ENCODE data around the gene LTBP1. TPM values are rescaled to one million over a fixed set of nuclear protein-coding genes. Genes with fewer than 3 reads are reported as not detected.
"Not testable (repeated sequence)": the region's sequence is repeated elsewhere in the genome, so short reads cannot be mapped to it uniquely, and the experiment has no call there.

Gene LTBP1
- polyA plus RNA-seq, 3 donors = 74.7 to 90.0 (median 83.3) TPM

DNA sequence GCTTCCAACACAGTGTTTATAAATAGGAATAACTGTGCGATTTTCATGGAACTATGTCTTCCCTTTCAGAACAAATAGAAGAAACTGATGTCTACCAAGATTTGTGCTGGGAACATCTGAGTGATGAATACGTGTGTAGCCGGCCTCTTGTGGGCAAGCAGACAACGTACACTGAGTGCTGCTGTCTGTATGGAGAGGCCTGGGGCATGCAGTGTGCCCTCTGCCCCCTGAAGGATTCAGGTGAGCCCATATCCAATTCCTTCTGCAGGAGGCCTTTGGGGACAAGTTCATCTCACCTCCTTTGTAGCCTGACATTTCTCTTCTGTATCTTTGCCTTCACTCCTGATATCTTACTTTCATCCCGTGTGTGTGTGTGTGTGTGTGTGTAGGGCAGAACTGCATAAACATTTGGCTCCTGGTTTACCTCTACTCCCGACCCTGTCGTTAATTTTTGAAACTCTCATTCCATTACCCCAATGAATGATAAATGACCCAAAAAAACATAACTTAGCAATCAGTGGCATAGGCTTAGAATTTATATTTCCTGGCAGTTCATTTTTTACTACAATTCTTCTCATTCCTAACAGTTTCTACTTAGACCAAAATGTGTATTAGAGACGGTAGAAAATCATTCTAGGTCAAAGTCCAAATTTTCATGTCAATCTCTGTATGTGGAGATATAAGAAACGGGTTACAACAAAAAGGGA, 418.7 kb downstream of the LTBP1 start:
- DNase-seq (ENCODE audit: low read depth in 3 of 3, low spot score in 2 of 3) = no peak

- no peak for DNase-seq (ENCODE audit: low read depth in 3 of 3, low spot score in 2 of 3)
Measured at GRCh38 chr2:33366473-33366872, 419.7 kb downstream of the LTBP1 start.

- not testable (repeated sequence) for DNase-seq (ENCODE audit: low read depth in 3 of 3, low spot score in 2 of 3)
Measured at GRCh38 chr2:33368524-33368923, 421.8 kb downstream of the LTBP1 start.

DNA sequence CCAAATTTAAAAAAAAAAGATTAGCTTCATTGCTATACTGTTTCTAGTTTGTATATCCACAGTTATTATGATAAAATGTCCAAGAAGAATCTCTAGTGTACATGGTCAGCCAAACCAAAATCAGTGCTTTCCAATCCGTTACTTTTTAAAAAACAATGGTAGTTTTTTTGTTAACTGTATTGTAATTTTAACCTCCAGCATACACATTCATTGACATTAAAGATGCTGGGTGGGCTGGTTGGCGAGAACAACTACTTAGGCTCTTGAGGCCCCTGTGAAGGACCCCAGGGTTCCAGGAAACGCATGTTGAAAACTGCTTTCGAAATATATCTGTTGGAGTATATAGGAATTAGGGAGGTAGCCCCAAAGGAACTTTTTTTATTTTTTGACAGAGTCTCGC, 422.4 kb downstream of the LTBP1 start:
- no peak for DNase-seq (ENCODE audit: low read depth in 3 of 3, low spot score in 2 of 3)

- no peak for DNase-seq (ENCODE audit: low read depth in 3 of 3, low spot score in 2 of 3)
Measured at GRCh38 chr2:33370636-33371265, 424.0 kb downstream of the LTBP1 start.

DNA sequence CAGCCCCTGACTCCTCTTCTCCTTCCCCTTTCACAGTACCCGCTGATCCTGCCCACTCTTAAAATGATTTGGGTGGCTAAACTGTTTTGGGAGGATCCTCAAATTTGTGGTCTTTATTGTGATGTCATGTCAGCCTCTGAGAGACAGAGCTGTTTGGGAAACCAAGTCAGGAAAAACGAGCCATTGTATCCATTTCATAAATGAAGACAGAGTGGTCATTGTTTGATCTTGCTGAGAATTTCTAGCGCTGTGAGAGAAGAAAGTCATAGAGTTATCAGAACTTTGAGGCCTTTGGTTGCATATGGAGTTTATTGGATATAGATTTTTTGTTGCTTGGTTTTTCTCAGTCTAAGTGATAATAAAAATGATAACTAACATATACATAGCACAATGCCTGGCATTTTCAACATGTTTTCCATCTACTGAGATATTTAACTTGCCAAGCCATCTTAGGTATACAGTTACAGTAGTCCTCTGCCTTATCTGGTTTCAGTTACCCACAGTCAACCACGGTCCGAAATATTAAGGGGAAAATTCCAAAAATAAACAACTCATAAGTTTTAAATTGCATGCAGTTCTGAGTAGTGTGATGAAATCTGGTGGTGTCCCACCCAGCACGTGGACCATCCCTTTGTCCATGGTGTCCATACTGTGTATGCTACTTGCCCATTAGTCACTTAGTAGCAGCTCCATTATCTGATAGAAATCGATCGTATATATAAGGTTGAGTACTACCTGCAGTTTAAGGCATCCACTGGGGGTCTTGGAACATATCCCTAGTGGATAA, 424.7 kb downstream of the LTBP1 start:
- no peak for DNase-seq (ENCODE audit: low read depth in 3 of 3, low spot score in 2 of 3)

DNA sequence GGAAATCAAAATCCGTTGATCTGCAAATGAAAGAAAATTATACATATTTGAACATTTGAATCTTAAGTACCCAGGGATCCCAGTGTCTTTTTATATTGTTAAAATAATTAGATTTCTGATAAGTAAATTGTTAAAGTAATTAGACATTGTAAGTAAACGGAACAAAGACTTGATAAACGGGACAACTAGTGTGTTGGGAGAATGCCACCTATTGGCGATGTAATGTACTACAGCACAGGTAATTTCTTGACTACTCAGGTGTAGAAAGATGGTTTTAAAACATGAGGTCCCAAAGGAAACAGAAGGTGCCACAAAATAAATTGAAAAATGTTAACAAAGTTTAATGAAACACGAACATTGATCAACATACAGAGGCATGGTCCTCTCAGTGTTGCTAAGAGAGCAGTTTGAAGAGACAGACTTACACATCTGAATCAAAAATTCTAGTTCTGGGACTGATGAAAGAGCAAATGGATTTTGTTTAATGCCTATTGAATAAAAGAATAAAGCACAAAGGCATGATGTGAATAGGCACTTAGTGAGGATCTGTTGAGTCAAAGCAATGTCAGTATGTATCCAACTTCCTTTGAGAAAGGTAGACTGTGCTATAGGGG, 426.3 kb downstream of the LTBP1 start:
- no peak for DNase-seq (ENCODE audit: low read depth in 3 of 3, low spot score in 2 of 3)

- DNase-seq (ENCODE audit: low read depth in 3 of 3, low spot score in 2 of 3) = no peak
Measured at GRCh38 chr2:33373986-33374385, 427.2 kb downstream of the LTBP1 start.

DNA sequence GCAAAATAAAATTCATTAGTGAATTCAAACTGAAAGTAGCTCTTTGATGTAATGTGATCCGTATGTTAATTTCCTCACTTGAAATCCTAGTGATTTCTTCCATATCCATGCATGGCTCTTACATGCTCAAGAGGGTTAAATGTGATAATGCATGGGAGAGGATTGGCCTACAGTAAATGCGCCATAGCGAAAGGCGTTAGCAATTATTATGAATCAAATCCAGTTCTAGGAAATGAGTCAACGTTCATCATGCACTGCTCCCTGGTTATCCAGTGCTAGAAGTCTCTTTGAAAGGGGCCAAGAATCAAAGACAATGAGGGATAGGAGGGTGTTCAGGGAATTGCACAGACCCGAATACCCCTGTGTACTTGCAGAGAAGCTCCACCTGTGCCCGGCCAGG, 428.3 kb downstream of the LTBP1 start:
- DNase-seq (ENCODE audit: low read depth in 3 of 3, low spot score in 2 of 3) = no peak

DNA sequence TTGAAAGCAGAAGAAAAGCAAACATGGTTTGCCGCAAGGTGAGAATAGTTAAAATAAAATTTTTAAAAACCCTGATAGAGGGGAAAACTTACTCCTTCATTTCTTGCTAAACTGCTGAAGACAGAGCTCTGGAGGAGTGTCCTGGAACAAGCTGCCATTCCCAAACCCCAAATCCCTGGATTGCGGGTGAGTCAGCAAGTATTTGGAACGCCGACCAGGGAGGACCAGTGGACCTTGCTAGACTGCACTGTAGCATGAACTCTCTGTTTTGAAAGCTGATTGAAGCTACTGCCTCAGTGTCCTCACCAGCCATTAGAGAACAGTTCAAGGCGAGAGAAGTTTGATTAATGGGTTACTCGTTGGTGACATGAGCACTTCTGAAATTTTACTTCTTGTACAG, 430.3 kb downstream of the LTBP1 start:
- no peak for DNase-seq (ENCODE audit: low read depth in 3 of 3, low spot score in 2 of 3)

GRCh38 chr2:33378556-33379210, 431.9 kb downstream of the LTBP1 start:
- no peak for DNase-seq (ENCODE audit: low read depth in 3 of 3, low spot score in 2 of 3)

GRCh38 chr2:33380001-33380609, 433.4 kb downstream of the LTBP1 start:
- no peak for DNase-seq (ENCODE audit: low read depth in 3 of 3, low spot score in 2 of 3)

DNA sequence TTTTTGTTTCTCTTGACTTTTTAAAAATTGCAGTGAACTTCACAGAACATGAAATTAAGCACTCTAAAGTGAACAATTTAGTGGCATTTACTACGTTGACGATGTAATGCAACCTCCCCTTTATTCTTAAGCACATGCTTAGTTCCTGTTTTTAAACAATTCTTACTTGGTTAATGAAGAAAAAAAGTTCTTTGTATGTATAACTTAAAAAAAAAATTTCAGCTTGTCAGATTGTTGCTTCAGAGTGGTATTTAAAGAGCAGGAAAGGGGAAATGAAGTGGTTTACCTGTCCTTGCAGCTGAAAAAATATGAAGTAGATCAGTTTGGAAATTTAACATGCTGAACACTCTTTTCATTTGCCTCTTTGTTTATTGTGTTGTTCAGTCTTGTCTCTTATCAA, 434.0 kb downstream of the LTBP1 start:
- no peak for DNase-seq (ENCODE audit: low read depth in 3 of 3, low spot score in 2 of 3)

DNA sequence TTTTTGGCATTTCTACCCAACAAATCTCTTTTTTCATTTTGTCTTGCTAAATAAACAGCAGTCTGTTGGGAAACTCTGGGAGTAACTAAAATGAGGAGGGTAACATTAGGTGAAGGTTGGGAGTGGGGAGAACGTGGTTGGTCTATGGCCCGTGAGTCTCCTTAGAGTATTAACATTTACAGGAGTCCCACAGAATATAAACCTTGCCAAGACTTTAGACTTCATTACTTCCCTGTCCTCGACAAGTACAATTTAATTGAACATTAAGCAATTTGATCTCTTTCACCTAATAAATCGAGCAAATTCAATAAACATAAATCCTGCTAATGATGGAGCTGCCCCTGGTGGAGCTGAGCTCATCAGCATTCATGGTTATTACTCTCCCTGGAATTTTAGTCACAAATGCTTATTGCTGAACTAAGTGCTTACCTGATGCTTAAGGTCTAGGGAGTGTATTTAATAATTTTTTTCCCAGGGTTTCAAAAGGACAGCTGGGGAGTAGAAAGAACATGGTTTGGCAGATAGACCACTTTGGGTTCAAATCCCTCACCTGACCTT, 434.6 kb downstream of the LTBP1 start:
- DNase-seq (ENCODE audit: low read depth in 3 of 3, low spot score in 2 of 3) = no peak

DNA sequence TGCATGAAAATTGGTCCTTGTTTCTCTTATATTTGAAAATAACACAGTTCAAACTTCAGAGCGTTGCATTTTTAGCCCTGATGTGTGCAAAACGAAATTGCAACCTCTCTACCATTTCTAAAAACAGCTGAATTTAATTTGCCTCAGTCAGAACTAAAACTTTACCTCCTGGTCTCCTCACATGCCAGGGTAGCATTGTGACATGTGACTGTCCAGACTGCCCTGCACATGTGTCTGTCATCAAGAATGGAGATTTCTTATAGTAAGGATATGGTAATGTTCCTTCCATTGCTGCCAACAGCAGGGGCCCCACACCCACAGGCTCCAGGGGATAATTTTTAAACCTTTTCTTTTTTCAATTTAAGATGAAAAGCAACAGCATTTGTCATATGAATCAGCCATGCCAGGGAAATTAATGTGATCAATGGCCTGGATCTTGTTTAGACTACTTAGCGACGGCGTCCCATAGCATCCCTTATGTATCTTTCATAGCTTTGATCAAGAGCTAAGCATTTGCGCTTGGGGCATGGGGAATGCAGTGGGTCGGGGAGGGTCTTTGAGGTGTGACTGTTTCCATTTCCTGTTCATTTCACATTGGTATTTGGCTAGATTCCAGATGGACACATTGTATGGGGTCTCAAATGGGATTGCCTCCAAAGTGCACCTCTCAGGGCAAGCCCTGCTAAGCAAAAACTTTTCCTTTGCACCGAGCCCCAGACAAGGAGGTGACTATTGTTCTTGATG, 437.3 kb downstream of the LTBP1 start:
- no peak for DNase-seq (ENCODE audit: low read depth in 3 of 3, low spot score in 2 of 3)

- no peak for DNase-seq (ENCODE audit: low read depth in 3 of 3, low spot score in 2 of 3)
Measured at GRCh38 chr2:33384599-33384961, 437.8 kb downstream of the LTBP1 start.

DNA sequence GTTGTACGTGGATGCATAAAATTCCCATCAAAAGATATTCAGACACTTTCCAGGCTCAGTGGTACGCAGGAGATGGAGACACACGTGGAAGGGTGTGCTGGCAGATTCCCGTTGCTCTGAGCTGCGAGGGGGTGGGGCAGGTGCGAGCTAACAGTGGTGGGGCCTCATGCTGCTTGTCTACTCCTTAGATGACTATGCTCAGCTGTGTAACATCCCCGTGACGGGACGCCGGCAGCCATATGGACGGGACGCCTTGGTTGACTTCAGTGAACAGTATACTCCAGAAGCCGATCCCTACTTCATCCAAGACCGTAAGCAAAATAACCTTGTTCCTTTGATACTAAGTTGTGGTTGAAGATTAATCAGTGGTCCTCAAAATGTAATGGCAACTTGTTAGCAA, 442.2 kb downstream of the LTBP1 start:
- no peak for DNase-seq (ENCODE audit: low read depth in 3 of 3, low spot score in 2 of 3)

- DNase-seq (ENCODE audit: low read depth in 3 of 3, low spot score in 2 of 3) = not testable (repeated sequence)
Measured at GRCh38 chr2:33389695-33390094, 442.9 kb downstream of the LTBP1 start.

DNA sequence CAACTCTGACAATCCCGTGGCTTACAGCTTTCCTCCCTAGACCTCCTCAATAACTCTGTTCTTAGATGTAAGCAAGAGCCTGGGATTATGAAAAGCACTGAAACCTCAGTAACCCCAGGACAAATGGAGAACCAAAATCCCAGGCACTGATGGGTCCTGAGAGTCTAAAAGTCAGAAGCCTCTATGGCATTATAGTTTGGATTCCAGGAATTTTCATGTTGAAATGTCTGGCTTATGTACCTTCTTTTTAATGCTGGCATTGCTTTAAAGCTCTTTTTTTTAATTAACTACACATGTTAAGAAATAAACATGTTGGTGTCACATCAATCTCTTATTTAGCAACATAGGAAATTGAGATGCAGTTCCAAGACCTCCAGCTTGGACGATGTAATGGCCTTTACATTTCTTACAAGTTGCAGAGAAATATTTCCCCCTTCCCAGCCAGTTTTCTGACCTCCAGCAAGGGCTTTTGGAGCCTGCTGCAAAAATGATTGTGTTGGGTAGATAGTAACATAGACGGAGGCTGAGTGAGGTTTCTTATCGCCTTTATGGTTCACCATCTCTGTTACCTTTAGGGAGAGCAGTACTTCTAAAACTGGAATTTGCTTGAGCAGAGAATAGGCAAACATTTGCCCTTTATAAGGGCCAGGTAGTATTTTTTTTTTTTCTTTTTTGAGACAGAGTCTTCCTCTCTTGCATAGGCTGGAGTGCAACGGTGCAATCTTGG, 444.9 kb downstream of the LTBP1 start:
- no peak for DNase-seq (ENCODE audit: low read depth in 3 of 3, low spot score in 2 of 3)
